Hepatocyte (in vitro differentiated cells): ENCODE measurements around the gene ZFP69B. TPM values are rescaled to one million over a fixed set of nuclear protein-coding genes. Genes with fewer than 3 reads are reported as not detected.

Experiments
- DNase-seq: peaks from one replicate; pipeline ENCODE4 v3.0.0-alpha.2; 2016; ENCODE audit warnings: low spot score
- H2AFZ ChIP-seq: fragments of 200-600 bp; sonication (generic); 2 replicates; pipeline ENCODE4 v1.6.0; 2016; ENCODE audit warnings: antibody characterized with exemption, mild to moderate bottlenecking
- H3K27ac ChIP-seq: fragments of 200-600 bp; sonication (generic); 2 replicates; pipeline ENCODE4 v1.5.1; 2016; ENCODE audit warnings: mild to moderate bottlenecking
- H3K27me3 ChIP-seq: fragments of 200-600 bp; sonication (generic); 2 replicates; pipeline ENCODE4 v1.6.1; 2016
- H3K36me3 ChIP-seq: fragments of 200-600 bp; sonication (generic); replicated peaks from 2 replicates; pipeline ENCODE4 v1.5.1; 2016; ENCODE audit warnings: low read depth; ENCODE audit not compliant: insufficient read depth
- H3K4me1 ChIP-seq: fragments of 200-600 bp; sonication (generic); 2 replicates; pipeline ENCODE4 v1.5.1; 2016; ENCODE audit warnings: mild to moderate bottlenecking, moderate library complexity; ENCODE audit not compliant: insufficient read depth
- H3K4me2 ChIP-seq: fragments of 200-600 bp; sonication (generic); 2 replicates; pipeline ENCODE4 v1.6.0; 2016
- H3K4me3 ChIP-seq: fragments of 200-600 bp; sonication (generic); 2 replicates; pipeline ENCODE4 v1.5.1; 2016; ENCODE audit warnings: mild to moderate bottlenecking
- H3K79me2 ChIP-seq: fragments of 200-600 bp; sonication (generic); 2 replicates; pipeline ENCODE4 v1.6.0; 2017; ENCODE audit warnings: mild to moderate bottlenecking
- H3K9me2 ChIP-seq: fragments of 200-600 bp; sonication (generic); replicated peaks from 2 replicates; pipeline ENCODE4 v1.6.0; 2017; ENCODE audit warnings: mild to moderate bottlenecking; ENCODE audit not compliant: insufficient read depth
- H3K9me3 ChIP-seq: fragments of 200-600 bp; sonication (generic); 2 replicates; pipeline ENCODE4 v1.5.1; 2016; ENCODE audit warnings: low read depth, mild to moderate bottlenecking
- H4K20me1 ChIP-seq: fragments of 200-600 bp; sonication (generic); 2 replicates; pipeline ENCODE4 v1.6.0; 2016; ENCODE audit warnings: mild to moderate bottlenecking; ENCODE audit not compliant: insufficient read depth, poor library complexity, severe bottlenecking
- EZH2 ChIP-seq: fragments of 200-600 bp; sonication (generic); IDR thresholded peaks from 2 replicates; pipeline ENCODE4 v1.6.1; 2016; ENCODE audit warnings: antibody characterized with exemption, mild to moderate bottlenecking, borderline replicate concordance
- EZH2phosphoT487 ChIP-seq: fragments of 200-600 bp; sonication (generic); IDR thresholded peaks from one replicate; pipeline ENCODE4 v1.6.1; 2018; ENCODE audit warnings: antibody characterized with exemption, mild to moderate bottlenecking, low read depth, moderate library complexity; ENCODE audit not compliant: unreplicated experiment, severe bottlenecking
- WGBS: methylation state at CpG from one replicate; pipeline ENCODE4 v1.1.6; 2016; ENCODE audit warnings: low lambda C conversion rate; ENCODE audit errors: missing lambda C conversion rate; 5-methylcytosine and 5-hydroxymethylcytosine counted together
- polyA plus RNA-seq: library from polyadenylated mRNA; unstranded; fragments of >200 nt; fragmentation: Nextera tagmentation; extraction: Ambion mirVana; gene quantifications from 2 replicates; pipeline ENCODE4 v1.2.1, GENCODE V29; 2016
- total RNA-seq: library from RNA; depleted of rRNA; stranded (reverse); fragments of >200 nt; gene quantifications from 2 replicates; pipeline ENCODE4 v1.2.3, GENCODE V29; 2014
- TF ChIP-seq, protein P1 (sequence below): fragments of 200-600 bp; sonication (generic); IDR thresholded peaks from 2 replicates; pipeline ENCODE4 v1.5.1; 2016; ENCODE audit warnings: antibody characterized with exemption, mild to moderate bottlenecking; ENCODE audit not compliant: poor library complexity

ZFP69B gene
- total and polyA plus RNA-seq, 2 experiments from 2014 or later: 3.2 to 4.8 TPM

DNA sequence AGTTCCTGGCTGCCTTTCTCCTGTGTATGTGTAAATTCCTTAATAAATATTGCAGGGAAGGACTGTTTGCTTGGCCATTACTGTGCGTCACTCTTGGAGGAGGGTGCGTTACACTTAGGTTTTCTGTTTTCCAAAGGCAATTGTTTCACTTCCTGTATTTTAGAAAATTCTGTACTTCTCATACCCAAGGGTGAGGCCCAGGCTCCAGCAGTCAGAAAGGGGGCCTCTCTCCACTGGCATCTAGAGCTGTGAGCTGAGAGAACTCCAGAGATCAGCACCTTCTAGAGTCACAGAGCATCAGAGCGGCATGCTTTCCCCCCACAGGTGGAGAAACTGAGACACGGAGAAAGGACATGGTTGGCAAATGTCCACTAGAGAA, 27.0 kb upstream of the ZFP69B start:
- no peak overlapping the region for H2AFZ ChIP-seq
- H3K27ac ChIP-seq: no peak overlapping the region
- no peak for DNase-seq
- no peak overlapping the region for H3K4me3 ChIP-seq
- H3K9me2 ChIP-seq: no peaks in the 10 kb centered on the region
- no peaks in the 10 kb centered on the region for H3K27me3 ChIP-seq
- H4K20me1 ChIP-seq: no peaks in the 10 kb centered on the region
- no peaks in the 10 kb centered on the region for H3K9me3 ChIP-seq
- no peaks in the 10 kb centered on the region for H3K79me2 ChIP-seq
- TF ChIP-seq EZH2phosphoT487: no peak
- TF ChIP-seq, protein P1, sequence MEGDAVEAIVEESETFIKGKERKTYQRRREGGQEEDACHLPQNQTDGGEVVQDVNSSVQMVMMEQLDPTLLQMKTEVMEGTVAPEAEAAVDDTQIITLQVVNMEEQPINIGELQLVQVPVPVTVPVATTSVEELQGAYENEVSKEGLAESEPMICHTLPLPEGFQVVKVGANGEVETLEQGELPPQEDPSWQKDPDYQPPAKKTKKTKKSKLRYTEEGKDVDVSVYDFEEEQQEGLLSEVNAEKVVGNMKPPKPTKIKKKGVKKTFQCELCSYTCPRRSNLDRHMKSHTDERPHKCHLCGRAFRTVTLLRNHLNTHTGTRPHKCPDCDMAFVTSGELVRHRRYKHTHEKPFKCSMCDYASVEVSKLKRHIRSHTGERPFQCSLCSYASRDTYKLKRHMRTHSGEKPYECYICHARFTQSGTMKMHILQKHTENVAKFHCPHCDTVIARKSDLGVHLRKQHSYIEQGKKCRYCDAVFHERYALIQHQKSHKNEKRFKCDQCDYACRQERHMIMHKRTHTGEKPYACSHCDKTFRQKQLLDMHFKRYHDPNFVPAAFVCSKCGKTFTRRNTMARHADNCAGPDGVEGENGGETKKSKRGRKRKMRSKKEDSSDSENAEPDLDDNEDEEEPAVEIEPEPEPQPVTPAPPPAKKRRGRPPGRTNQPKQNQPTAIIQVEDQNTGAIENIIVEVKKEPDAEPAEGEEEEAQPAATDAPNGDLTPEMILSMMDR: no peak
- no peak for TF ChIP-seq EZH2
- H3K4me2 ChIP-seq: no peak overlapping the region
- WGBS: 95% methylated on average over 4 of the region's 4 CpGs
- H3K4me1 ChIP-seq: no peaks in the 10 kb centered on the region
- no peaks in the 10 kb centered on the region for H3K36me3 ChIP-seq

DNA sequence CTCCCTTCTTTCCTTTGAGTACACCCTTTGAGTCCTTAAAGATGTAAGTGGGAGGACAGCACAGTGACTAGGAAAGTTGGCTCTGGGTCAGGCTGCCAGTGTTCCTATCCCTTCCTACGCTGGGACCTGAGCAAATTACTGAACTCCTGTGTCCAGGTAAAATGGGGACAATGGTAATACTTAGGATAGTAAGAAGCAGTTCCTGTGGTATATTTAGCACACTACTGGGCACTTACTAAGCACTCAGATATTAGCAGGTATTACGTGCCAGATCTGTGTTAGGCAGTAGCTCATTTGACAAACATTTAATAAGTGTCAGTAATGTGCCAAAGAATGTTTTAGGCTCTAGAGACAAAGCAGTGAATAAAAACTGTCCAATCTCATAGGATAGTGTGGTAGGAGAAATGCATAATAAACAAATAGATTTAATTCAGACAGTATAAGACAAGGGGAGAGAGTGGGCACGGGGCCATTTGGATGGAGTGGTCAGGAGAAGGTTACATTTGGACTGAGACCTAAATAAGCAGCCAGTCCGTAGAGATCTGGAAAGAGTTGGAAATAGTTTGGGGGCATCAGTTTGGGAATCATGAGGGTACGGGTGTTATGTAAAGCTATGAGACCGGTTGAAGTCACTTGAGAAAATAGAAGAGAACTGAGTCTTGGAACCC, 26.2 kb upstream of the ZFP69B start:
- Histone ChIP-seq H3K79me2 (no peaks in the 10 kb centered on the region), H3K27me3 (no peaks in the 10 kb centered on the region), H3K36me3 (no peaks in the 10 kb centered on the region), H3K27ac (no peak overlapping the region), H3K4me1 (no peaks in the 10 kb centered on the region), H3K4me3 (no peak overlapping the region), H3K9me2 (no peaks in the 10 kb centered on the region), H3K9me3 (no peaks in the 10 kb centered on the region), H4K20me1 (no peaks in the 10 kb centered on the region), H3K4me2 (no peak overlapping the region), H2AFZ (no peak overlapping the region)
- TF ChIP-seq EZH2phosphoT487: no peak
- no peak for TF ChIP-seq EZH2
- TF ChIP-seq, protein P1: no peak
- WGBS: 96% methylated on average over 6 of the region's 6 CpGs
- no peak for DNase-seq

DNA sequence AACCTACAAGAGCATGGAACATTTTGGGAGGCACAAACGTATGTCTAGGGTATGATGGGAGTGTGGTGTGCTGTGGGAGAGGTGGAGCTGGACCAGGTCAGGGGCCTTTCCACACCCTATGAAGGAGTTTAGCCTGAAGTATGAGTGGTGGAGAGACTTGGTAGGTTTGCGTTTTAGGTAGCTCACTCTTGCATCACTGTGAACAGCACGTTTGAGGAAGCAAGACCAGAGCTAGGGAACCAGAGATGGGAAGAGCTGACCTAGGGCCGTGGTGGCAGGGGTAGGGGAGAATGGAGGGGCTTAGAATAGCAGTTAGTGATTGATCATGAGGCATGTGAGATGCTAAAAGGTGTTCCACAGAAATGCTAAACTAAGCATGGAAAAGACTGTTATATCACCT, 25.1 kb upstream of the ZFP69B start:
- 78% methylated on average over 4 of the region's 4 CpGs for WGBS
- no peak for DNase-seq
- H4K20me1 ChIP-seq: no peaks in the 10 kb centered on the region
- H3K9me3 ChIP-seq: no peaks in the 10 kb centered on the region
- H3K9me2 ChIP-seq: no peaks in the 10 kb centered on the region
- no peaks in the 10 kb centered on the region for H3K4me1 ChIP-seq
- H2AFZ ChIP-seq: no peak overlapping the region
- H3K4me3 ChIP-seq: no peak overlapping the region
- H3K27ac ChIP-seq: no peak overlapping the region
- no peak overlapping the region for H3K4me2 ChIP-seq
- TF ChIP-seq EZH2phosphoT487 (no peak), EZH2 (no peak)
- TF ChIP-seq, protein P1: no peak
- H3K79me2 ChIP-seq: no peaks in the 10 kb centered on the region
- no peaks in the 10 kb centered on the region for H3K27me3 ChIP-seq
- no peaks in the 10 kb centered on the region for H3K36me3 ChIP-seq

DNA sequence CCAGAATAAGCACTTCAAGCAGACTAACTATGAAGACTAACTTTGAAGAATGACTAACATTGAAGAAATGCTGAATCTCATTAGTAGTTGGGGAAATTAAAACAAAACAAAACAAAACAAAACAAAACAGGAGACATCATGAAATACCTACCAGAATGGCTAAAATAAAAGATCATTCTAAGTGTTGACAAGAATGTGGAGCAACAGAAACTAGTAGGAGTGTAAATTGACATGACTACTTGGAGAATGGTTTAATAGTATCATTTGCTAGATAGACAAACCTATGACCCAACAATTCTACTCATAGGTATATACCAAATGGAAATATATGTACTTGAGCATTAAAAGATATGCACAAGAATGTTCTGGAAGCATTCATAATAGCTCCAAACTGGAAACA, 18.9 kb upstream of the ZFP69B start:
- Histone ChIP-seq H3K36me3 (no peaks in the 10 kb centered on the region), H3K27me3 (no peaks in the 10 kb centered on the region), H3K27ac (no peak overlapping the region), H3K9me2 (no peaks in the 10 kb centered on the region), H3K4me2 (no peak overlapping the region), H3K4me1 (no peaks in the 10 kb centered on the region), H3K9me3 (no peaks in the 10 kb centered on the region), H3K4me3 (no peak overlapping the region), H3K79me2 (no peaks in the 10 kb centered on the region), H4K20me1 (no peaks in the 10 kb centered on the region), H2AFZ (no peak overlapping the region)
- DNase-seq: no peak
- TF ChIP-seq EZH2 (no peak), EZH2phosphoT487 (no peak)
- TF ChIP-seq, protein P1: no peak
